Measurements from ENCODE around the gene IP6K3.

The IP6K3 gene

GRCh38 chr6:33777398-33778388 lies 31.0 kb upstream of the IP6K3 start:
- DNase-seq = no peak

DNA sequence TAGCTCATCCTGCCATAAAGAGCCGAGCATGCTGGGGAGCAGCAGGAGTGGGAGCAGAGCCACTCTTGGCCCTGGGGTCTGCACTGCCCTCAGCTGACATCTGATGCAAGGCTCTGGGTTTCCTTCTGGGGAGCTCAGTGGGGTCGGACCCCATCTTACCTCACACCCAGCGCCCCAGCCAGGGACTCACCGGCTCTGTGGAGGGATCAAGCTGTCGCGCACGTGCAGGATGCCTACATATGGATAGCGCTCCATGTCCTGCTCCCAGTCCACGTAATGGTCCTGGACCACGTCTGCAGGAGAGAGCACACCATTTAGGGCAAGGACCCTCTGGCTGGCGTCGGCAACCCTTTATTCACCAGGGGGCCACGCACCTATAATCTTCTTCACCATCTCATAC lies 30.1 kb upstream of the IP6K3 start:
- DNase-seq = no peak

DNA sequence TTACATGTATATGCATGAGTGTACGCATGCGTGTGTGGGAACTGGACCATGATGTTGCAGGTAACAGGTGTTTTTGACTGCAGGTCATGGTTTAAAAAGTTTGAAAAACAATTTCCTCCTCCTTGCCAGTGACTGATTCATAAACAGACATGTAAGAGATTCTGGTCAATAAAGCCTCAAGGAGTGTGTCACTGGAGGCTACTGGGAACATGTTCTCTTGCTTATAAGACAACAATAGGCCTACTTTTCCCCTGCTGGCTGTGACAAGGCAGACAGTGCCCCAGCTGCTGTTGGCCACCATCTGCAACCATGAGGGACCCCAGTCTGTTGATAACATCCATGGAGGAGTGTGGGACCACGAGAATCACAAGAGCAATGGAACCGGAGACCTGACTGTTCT lies 29.5 kb upstream of the IP6K3 start:
- DNase-seq = no peak

DNA sequence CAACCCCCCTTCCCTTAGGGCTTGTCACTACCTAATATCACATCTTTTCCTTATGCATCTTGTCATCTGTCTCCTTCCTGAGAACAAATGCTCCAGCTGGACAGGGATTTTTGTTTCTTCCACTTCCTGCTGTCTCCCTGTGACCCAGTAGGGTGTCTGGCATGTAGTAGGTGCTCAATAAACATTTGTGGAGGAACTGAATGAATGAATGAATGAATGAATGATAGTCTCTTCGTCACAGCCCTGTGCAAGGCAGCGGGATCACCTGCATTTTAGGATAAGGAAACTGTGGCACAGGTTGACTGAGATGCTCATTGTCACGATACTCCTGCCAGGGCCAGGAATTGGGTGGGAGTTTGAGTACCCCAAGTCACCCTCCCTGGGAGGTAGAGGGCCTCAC lies 28.1 kb upstream of the IP6K3 start:
- DNase-seq = no peak

DNA sequence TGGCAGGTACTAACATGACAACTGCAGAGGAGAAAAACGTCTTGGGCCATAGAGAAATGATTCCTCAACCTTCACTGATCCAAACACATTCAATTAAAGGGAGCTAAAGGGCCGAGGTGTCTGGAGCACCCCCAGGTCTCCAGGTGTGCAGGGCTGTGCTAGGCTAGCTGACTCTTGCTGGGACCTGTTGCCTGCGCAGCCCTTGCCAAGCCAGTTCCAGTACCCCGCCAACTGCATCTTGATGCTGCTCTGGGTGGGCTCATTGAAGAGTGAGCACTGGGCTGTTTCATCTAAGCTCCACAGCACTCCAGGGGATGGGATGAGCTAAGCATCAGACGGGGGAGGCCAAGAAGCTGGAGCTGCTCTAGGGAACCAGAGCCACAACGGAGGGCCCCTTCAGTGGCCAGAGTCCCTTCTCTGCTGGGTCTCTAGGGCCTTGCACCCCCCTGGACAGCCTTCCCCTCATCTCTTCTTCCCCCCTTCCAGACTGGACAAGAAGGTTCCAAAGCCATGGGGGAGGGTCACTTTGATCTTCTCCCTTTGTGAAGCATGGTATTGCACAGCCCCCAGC lies 26.3 kb upstream of the IP6K3 start:
- DNase-seq = no peak

- DNase-seq = no peak
Observed at GRCh38 chr6:33772082-33772830, 25.6 kb upstream of the IP6K3 start.

DNA sequence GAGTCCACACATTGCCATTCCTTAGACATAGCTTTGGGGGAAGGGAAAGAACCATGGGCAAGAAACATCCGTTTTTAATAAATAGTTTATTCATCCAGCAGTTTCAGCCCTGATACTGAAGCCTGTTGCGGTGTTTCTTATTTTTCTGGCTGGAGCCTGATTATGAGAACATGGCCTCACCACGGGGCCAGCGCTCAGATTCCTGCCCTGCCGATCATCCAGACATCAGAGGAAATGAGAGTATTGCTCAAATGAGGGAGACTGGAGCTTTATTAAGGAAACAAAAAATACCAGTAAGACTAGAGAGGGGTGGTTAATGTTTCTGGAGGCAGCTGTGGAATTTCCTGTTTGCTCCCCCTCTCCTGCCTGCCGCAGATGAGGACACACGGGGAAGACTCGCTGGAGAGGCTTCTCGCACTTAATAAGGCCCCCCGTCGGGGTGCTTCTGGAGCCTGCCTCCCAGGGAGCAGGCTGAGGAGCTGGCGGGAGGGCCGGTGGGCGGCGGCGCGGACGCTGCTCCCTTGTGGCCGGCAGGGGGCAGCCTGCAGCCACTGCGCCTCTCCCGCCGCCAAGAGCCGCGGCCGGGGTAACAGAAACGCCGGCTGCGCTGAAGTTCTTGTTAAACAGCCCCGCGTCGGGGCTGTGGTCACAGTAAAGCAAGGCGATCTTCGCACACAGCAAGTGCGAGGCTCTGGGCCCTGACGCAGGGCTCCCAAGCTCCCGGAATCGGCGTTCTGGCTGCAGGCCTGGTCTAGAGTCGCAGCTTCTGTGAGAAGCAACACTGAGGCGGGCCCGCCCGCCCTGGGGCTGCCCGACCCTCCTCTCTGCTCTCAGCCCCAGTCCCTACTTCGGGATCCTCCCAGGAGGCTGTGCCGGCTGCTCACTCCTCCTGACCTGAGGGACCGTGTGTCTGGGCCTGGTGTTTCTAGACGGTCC lies 24.7 kb upstream of the IP6K3 start:
- DNase-seq = peak; percentile 54

- no peak for DNase-seq
Observed at GRCh38 chr6:33770833-33771145, 24.1 kb upstream of the IP6K3 start.

DNA sequence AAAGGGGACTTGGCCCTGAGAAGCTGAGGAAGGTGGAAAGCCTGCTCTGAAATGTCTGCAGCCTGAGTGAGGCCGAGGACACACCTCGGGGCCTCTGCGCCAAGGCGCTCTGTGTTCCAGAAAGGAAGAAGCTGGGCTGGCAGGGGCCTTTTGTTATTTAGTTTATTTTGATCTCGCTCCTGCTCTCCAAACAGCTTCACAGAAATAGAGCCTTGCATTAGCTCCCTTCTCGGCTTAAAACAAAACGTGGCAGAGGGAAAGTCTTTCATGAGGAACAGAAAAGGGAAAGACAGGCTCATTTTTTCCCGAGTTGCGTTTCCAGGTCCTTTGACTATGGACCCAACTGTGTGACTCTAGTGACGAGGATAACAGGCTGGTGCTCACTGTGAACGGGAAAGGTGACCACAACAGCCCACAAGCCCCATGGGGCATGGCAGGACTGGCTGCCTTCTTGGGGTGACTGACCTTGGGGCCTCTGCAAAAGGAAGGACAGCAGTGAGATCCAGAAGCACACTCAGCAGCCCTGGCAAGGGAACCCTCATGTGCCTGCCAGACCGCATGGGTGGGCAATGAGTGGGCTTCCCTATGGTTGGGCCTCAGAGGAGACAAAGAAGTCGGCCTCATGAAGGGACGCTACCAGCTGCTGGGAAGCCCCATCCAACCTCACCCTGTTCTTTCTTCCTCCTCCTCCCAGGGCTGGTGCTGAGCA lies 23.6 kb upstream of the IP6K3 start:
- no peak for DNase-seq

GRCh38 chr6:33769248-33769821 lies 22.6 kb upstream of the IP6K3 start:
- DNase-seq = no peak

GRCh38 chr6:33768644-33769120 lies 22.0 kb upstream of the IP6K3 start:
- peak; percentile 81 for DNase-seq

- no peak for DNase-seq
Observed at GRCh38 chr6:33766921-33767907, 20.5 kb upstream of the IP6K3 start.

DNA sequence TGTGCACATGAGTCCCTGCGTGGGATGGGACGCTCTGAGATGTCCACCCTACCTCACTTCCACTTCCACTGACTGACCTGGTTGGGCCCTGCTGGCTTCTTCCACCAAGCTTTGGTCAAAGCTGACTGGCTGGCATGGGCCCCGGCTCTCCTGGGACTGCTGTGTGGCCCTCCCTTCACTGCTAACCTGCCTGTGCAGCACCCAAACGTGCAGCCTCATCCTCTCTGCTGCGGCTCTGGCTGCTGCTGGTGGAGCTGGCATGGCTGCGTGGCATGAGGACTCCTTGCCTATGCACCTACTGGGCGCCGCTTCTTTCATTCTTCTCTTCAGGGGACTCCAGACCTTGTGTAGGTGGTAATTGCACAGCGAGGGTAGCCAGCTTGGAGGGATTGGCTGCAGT lies 18.7 kb upstream of the IP6K3 start:
- DNase-seq = no peak

- DNase-seq = no peak
Observed at GRCh38 chr6:33764036-33764435, 17.3 kb upstream of the IP6K3 start.

DNA sequence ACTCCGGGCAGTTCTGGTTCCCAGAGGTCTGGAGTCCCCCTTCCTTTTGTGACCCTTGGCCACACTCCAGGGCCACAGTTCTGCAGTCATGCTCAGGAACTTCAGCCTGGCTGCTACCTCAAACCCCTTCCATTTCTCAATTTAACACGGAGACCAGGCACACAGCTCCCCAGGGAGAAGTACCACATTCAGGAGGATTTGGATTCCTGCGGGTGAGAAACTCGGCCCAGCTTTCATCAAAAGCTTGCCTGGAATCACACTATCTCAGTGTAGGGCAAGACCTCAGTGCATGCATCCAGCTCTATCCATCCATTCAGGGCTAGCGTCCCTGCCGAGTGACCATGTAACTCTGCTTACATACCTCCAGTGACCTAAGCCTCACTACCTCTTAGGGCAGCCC lies 16.8 kb upstream of the IP6K3 start:
- no peak for DNase-seq

DNA sequence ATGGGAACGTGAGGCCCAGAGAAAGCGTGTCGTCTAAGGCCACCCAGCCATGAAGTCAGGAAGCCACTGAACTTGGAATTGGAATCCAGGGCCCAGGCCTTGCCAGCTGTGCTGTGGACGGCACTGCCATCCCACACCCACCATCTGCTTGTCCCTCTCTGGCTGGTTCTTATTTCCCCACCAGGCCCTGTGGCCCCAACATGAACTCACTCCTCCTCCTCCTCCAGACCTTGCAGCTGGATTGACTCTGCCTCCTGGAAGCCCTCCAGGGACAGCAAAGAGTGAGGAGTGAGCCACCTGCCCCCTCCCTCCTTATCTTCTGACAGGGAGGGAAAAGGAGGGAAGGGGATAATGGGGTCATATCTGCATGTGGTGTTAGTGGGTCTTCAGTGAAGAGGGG lies 16.0 kb upstream of the IP6K3 start:
- no peak for DNase-seq

- peak; percentile 39 for DNase-seq
Observed at GRCh38 chr6:33761922-33762629, 15.4 kb upstream of the IP6K3 start.

- DNase-seq = no peak
Observed at GRCh38 chr6:33761581-33761921, 14.8 kb upstream of the IP6K3 start.

DNA sequence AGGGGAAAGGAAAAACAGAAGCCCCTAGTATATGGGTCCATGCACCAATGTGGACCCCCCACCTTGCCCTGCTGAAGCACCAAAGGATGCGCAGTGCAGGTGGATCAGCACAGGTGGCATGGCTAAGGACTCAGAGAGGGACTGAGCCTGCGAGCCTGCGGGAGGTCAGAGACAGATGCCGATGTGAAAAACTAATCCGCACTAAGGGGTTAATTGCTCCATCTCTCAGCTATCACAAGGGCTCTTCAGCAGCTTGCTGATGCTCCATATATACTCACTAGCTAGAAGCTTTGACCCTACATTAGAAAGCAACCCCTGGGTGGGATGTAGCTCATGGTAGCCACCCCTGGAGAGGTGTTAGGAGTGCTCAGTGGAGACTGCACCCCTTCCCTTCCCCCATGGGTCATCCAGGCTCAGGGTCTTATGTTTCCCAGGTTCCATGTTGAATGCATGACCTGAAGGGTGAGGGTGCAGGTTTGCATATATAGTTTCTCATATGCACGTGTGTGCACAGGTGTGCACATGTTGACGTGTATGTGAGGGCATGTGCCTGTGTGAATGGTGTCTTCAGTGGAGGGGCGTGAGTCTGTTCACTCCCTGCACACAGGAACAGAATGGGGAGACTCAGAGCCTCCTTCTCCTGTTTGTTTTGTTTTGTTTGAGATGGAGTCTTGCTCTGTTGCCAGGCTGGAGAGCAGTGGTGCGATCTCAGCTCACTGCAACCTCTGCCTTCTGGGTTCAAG lies 13.4 kb upstream of the IP6K3 start:
- no peak for DNase-seq

All from activated CD4-positive, alpha-beta T cell treated with anti-CD3 and anti-CD28 coated beads, Interleukin-2, amount 50 U/mL, for 16 hours (primary cell).